Common myeloid progenitor, CD34-positive (primary cell): Measurements from ENCODE around the gene NEURL1B.

Source experiments
- CTCF ChIA-PET: fragments of 350-600 bp; sonication (Branson Sonifier 250); formaldehyde crosslinking; loops from one replicate; lab custom pipeline; 2021; ENCODE audit warnings: antibody characterized with exemption; lab: Charles Lee
- POLR2A ChIA-PET: fragments of 350-600 bp; sonication (Branson Sonifier 250); formaldehyde crosslinking; loops from one replicate; lab custom pipeline; 2021; ENCODE audit warnings: antibody characterized with exemption; lab: Charles Lee
- DNase-seq, 3 donors: peaks; one replicate each; pipeline versions ENCODE4 v3.0.0 to v3.0.0-alpha.2; 2013
- H3K27ac ChIP-seq, 2 experiments: 1 replicate in 1 of 2; 2 replicates in 1 of 2; pipeline ENCODE4 v1.7.0; 2013; ENCODE audit warnings: inconsistent platforms in 2 of 2, low read length in 2 of 2, mild to moderate bottlenecking in 2 of 2, low read depth in 1 of 2, moderate library complexity in 1 of 2; ENCODE audit not compliant: severe bottlenecking in 2 of 2, insufficient read depth in 1 of 2, poor library complexity in 1 of 2
- H3K27me3 ChIP-seq, 5 experiments: replicated peaks in 2 of 5; 1 replicate in 3 of 5; 2 replicates in 2 of 5; pipeline versions ENCODE4 v1.6.1 to v1.7.0; 2013; ENCODE audit warnings: low read length in 4 of 5, mild to moderate bottlenecking in 2 of 5, moderate library complexity in 2 of 5, inconsistent platforms in 1 of 5; ENCODE audit not compliant: insufficient read depth in 5 of 5, control insufficient read depth in 4 of 5
- H3K36me3 ChIP-seq, 4 experiments: 1 replicate in 2 of 4; 2 replicates in 2 of 4; pipeline versions ENCODE4 v1.6.1 to v1.7.0; 2013; ENCODE audit warnings: low read length in 3 of 4, control low read depth in 1 of 4, mild to moderate bottlenecking in 1 of 4; ENCODE audit not compliant: control insufficient read depth in 4 of 4, insufficient read depth in 4 of 4
- H3K4me1 ChIP-seq, 4 experiments: 1 replicate in 3 of 4; 2 replicates in 1 of 4; pipeline versions ENCODE4 v1.6.1 to v1.7.1; 2013; ENCODE audit warnings: low read length in 3 of 4, mild to moderate bottlenecking in 3 of 4, control low read depth in 1 of 4, inconsistent platforms in 1 of 4, moderate library complexity in 1 of 4; ENCODE audit not compliant: control insufficient read depth in 4 of 4, insufficient read depth in 4 of 4; ENCODE audit errors: control extremely low read depth in 1 of 4
- H3K4me3 ChIP-seq, 7 experiments: 1 replicate in 4 of 7; 2 replicates in 3 of 7; pipeline versions ENCODE4 v1.5.1 to v1.7.0; 2013; ENCODE audit warnings: mild to moderate bottlenecking in 7 of 7, low read length in 6 of 7, moderate library complexity in 6 of 7, inconsistent platforms in 2 of 7, low read depth in 2 of 7, control low read depth in 1 of 7; ENCODE audit not compliant: insufficient read depth in 4 of 7, control insufficient read depth in 1 of 7; ENCODE audit errors: extremely low read depth in 1 of 7
- H3K9me3 ChIP-seq, 5 experiments: 1 replicate in 4 of 5; 2 replicates in 1 of 5; pipeline versions ENCODE4 v1.6.1 to v1.7.1; 2013; ENCODE audit warnings: low read length in 4 of 5, mild to moderate bottlenecking in 2 of 5, inconsistent platforms in 1 of 5, low read depth in 1 of 5, moderate library complexity in 1 of 5; ENCODE audit not compliant: control insufficient read depth in 4 of 5, insufficient read depth in 2 of 5; ENCODE audit errors: control extremely low read depth in 1 of 5
- WGBS: methylation state at CpG from one replicate; pipeline ENCODE4 v1.1.5; 2013; ENCODE audit not compliant: insufficient coverage; 5-methylcytosine and 5-hydroxymethylcytosine counted together

NEURL1B gene

GRCh38 chr5:172607213-172607793 is 33.8 kb upstream of the NEURL1B start:
- 91% methylated on average over 4 of the region's 6 CpGs for WGBS
- CTCF ChIA-PET, result interaction anchor here (0.9 to 1.2 kb wide), 3 partner anchors 18 to 34 kb away, joined by 3 to 4 read pairs (median 4); no protein-coding TSS in a partner anchor

GRCh38 chr5:172608773-172609172 is 32.3 kb upstream of the NEURL1B start:
- Histone ChIP-seq H3K36me3 (no peaks in the 10 kb centered on the region), H3K4me3 (no peak overlapping the region), H3K27ac (no peak overlapping the region), H3K4me1 (no peaks in the 10 kb centered on the region), H3K9me3 (peaks cover 0 to 8% (median under 1%) of the 10 kb centered on the region in 5 experiments), H3K27me3 (no peaks in the 10 kb centered on the region)
- POLR2A ChIA-PET, result no interaction called here
- WGBS, result 100% methylated on average over 3 of the region's 3 CpGs
- no peak for DNase-seq
- CTCF ChIA-PET, result interaction anchor here (0.8 to 1.4 kb wide), 3 partner anchors 16 to 156 kb away, joined by 3 to 4 read pairs (median 4); no protein-coding TSS in a partner anchor

More at GRCh38 chr5:172607213-172607793, 33.8 kb upstream of the NEURL1B start:
- H3K4me3 ChIP-seq, result no peak overlapping the region
- H3K36me3 ChIP-seq, result no peaks in the 10 kb centered on the region
- H3K4me1 ChIP-seq, result no peaks in the 10 kb centered on the region
- H3K9me3 ChIP-seq, result peaks cover 0 to 6% (median 0%) of the 10 kb centered on the region in 5 experiments
- POLR2A ChIA-PET, result interaction anchor here (0.5 kb wide), 1 partner anchor 15 kb away, joined by 3 read pairs; no protein-coding TSS in a partner anchor
- H3K27me3 ChIP-seq, result no peaks in the 10 kb centered on the region
- H3K27ac ChIP-seq, result no peak overlapping the region
- no peak for DNase-seq

GRCh38 chr5:172610643-172611042 is 30.4 kb upstream of the NEURL1B start:
- Histone ChIP-seq H3K27ac (no peak overlapping the region), H3K27me3 (no peaks in the 10 kb centered on the region), H3K36me3 (no peaks in the 10 kb centered on the region), H3K4me1 (no peaks in the 10 kb centered on the region), H3K9me3 (peaks cover 0 to 10% (median 3%) of the 10 kb centered on the region in 5 experiments), H3K4me3 (no peak overlapping the region)
- 100% methylated on average over 5 of the region's 6 CpGs for WGBS
- ChIA-PET CTCF (no interaction called here), POLR2A (no interaction called here)
- DNase-seq, result no peak

- ChIA-PET CTCF (interaction anchor here (0.9 kb wide), 1 partner anchor 29 kb away, joined by 3 read pairs; the partner anchor contains the start of gene NEURL1B), POLR2A (no interaction called here)
- peaks cover 0 to 4% (median 0%) of the 10 kb centered on the region in 5 experiments for H3K9me3 ChIP-seq
- H3K4me3 ChIP-seq, result no peak overlapping the region
- H3K4me1 ChIP-seq, result no peaks in the 10 kb centered on the region
- H3K27me3 ChIP-seq, result no peaks in the 10 kb centered on the region
- no peak overlapping the region for H3K27ac ChIP-seq
- DNase-seq, result no peak
- 98% methylated on average over 7 of the region's 8 CpGs for WGBS
- H3K36me3 ChIP-seq, result no peaks in the 10 kb centered on the region
Measured at GRCh38 chr5:172611913-172612312, 29.1 kb upstream of the NEURL1B start.

GRCh38 chr5:172612771-172613170 is 28.3 kb upstream of the NEURL1B start:
- Histone ChIP-seq H3K27me3 (no peaks in the 10 kb centered on the region), H3K4me3 (no peak overlapping the region), H3K9me3 (peaks cover 0 to 4% (median 0%) of the 10 kb centered on the region in 5 experiments), H3K4me1 (no peaks in the 10 kb centered on the region), H3K27ac (no peak overlapping the region), H3K36me3 (no peaks in the 10 kb centered on the region)
- DNase-seq, result no peak
- 98% methylated on average over 3 of the region's 4 CpGs for WGBS
- ChIA-PET CTCF (interaction anchor here (1.2 kb wide), 1 partner anchor 22 kb away, joined by 3 read pairs; no protein-coding TSS in a partner anchor), POLR2A (no interaction called here)

GRCh38 chr5:172616136-172616535 is 24.9 kb upstream of the NEURL1B start:
- Histone ChIP-seq H3K27me3 (no peaks in the 10 kb centered on the region), H3K27ac (no peak overlapping the region), H3K36me3 (no peaks in the 10 kb centered on the region), H3K4me3 (no peak overlapping the region), H3K4me1 (peaks cover 0 to 10% (median 0%) of the 10 kb centered on the region in 4 experiments), H3K9me3 (peaks cover 0 to 4% (median 0%) of the 10 kb centered on the region in 5 experiments)
- no peak for DNase-seq
- WGBS, result 86% methylated on average over 4 of the region's 5 CpGs
- ChIA-PET CTCF (interaction anchor here (0.9 to 1.5 kb wide), 3 partner anchors 10 to 26 kb away, joined by 3 read pairs; no protein-coding TSS in a partner anchor), POLR2A (no interaction called here)

GRCh38 chr5:172616730-172617129 is 24.3 kb upstream of the NEURL1B start:
- WGBS, result 93% methylated on average over 12 of the region's 16 CpGs
- Histone ChIP-seq H3K27ac (no peak overlapping the region), H3K4me1 (peaks cover 0 to 11% (median 0%) of the 10 kb centered on the region in 4 experiments), H3K36me3 (no peaks in the 10 kb centered on the region), H3K9me3 (peaks cover 0 to 4% (median 0%) of the 10 kb centered on the region in 5 experiments), H3K27me3 (no peaks in the 10 kb centered on the region), H3K4me3 (no peak overlapping the region)
- CTCF ChIA-PET, result interaction anchor here (0.9 kb wide), 1 partner anchor 11 kb away, joined by 3 read pairs; no protein-coding TSS in a partner anchor
- POLR2A ChIA-PET, result no interaction called here
- DNase-seq, result no peak
